Activated naive CD4-positive, alpha-beta T cell treated with Interleukin-2 at 50 U/mL for 16 hours (primary cell): ENCODE results near the gene APOBEC3H.

ENCODE experiments used
- DNase-seq: peaks from one replicate; pipeline ENCODE4 v3.0.0-alpha.2; 2020

Gene APOBEC3H

GRCh38 chr22:39081598-39081997 lies 15.4 kb upstream of the APOBEC3H start:
- no peak for DNase-seq

GRCh38 chr22:39083212-39084165 lies 13.6 kb upstream of the APOBEC3H start:
- no peak for DNase-seq

GRCh38 chr22:39084666-39085065 lies 12.4 kb upstream of the APOBEC3H start:
- DNase-seq, result no peak

GRCh38 chr22:39087098-39087497 lies 9.9 kb upstream of the APOBEC3H start:
- DNase-seq, result no peak

- no peak for DNase-seq
Observed at GRCh38 chr22:39087881-39088684, 9.0 kb upstream of the APOBEC3H start.

GRCh38 chr22:39088685-39089032 lies 8.4 kb upstream of the APOBEC3H start:
- no peak for DNase-seq

- no peak for DNase-seq
Observed at GRCh38 chr22:39089928-39090327, 7.1 kb upstream of the APOBEC3H start.

- DNase-seq, result peak; percentile 86
Observed at GRCh38 chr22:39090426-39091064, 6.5 kb upstream of the APOBEC3H start.

GRCh38 chr22:39091126-39092081 lies 5.6 kb upstream of the APOBEC3H start:
- no peak for DNase-seq

GRCh38 chr22:39092111-39092862 lies 4.8 kb upstream of the APOBEC3H start:
- DNase-seq, result peak; percentile 50

GRCh38 chr22:39094717-39095389 lies 2.2 kb upstream of the APOBEC3H start:
- no peak for DNase-seq

- no peak for DNase-seq
Observed at GRCh38 chr22:39095971-39096370, 1.1 kb upstream of the APOBEC3H start.

GRCh38 chr22:39098026-39098425 lies 982 bp downstream of the APOBEC3H start:
- no peak for DNase-seq

GRCh38 chr22:39098576-39098975 lies 1.5 kb downstream of the APOBEC3H start:
- no peak for DNase-seq

- DNase-seq, result no peak
Observed at GRCh38 chr22:39101226-39101625, 4.2 kb downstream of the APOBEC3H start.

GRCh38 chr22:39103431-39103830 lies 6.4 kb downstream of the APOBEC3H start:
- no peak for DNase-seq

GRCh38 chr22:39106326-39106725 lies 9.3 kb downstream of the APOBEC3H start:
- DNase-seq, result no peak

- DNase-seq, result no peak
Observed at GRCh38 chr22:39108487-39108886, 11.4 kb downstream of the APOBEC3H start.

GRCh38 chr22:39109361-39109760 lies 12.3 kb downstream of the APOBEC3H start:
- no peak for DNase-seq

- DNase-seq, result no peak
Observed at GRCh38 chr22:39110631-39111561, 13.9 kb downstream of the APOBEC3H start.
